ENCODE results near the gene INPPL1.

The INPPL1 gene

GRCh38 chr11:72283947-72284346, 59.4 kb downstream of the INPPL1 start:
- DNase-seq (ENCODE audit: low read depth, low spot score) = no peak
- in situ Hi-C loops (cut with HindIII; ENCODE audit: low sequenced_read_pairs) = no loop called here
- H3K4me3 ChIP-seq (ENCODE audit: low read depth, low read length) = no peak overlapping the region
- TF ChIP-seq CTCF (IDR thresholded peaks at IDR 0.05; ENCODE audit: low read depth, low read length) = no peak

GRCh38 chr11:72287293-72287692, 62.7 kb downstream of the INPPL1 start:
- TF ChIP-seq CTCF (IDR thresholded peaks at IDR 0.05; ENCODE audit: low read depth, low read length) = no peak
- H3K4me3 ChIP-seq (ENCODE audit: low read depth, low read length) = no peak overlapping the region
- in situ Hi-C loops (cut with HindIII; ENCODE audit: low sequenced_read_pairs) = no loop called here
- DNase-seq (ENCODE audit: low read depth, low spot score) = no peak

Data from astrocyte of the spinal cord (primary cell).